ENCODE data around the gene SKOR1.

DNA sequence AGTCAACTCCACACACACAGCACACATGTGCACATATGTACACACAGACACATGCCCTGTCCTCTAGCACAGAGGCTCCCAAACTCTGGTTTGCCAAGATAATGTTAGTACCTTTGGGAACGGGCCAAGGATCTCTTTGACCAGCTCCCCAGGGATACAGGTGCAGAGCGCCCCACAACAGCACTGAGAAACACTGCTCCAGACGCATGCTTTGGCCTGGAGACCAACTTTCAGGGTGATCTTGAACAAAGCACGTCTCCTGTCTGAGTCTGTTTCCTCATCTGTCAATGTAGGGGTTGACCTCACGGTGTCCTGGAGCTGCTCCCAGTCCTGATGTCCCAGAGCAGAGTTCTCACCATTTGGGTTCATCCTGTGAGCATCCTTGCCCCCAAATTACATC, 15.9 kb upstream of the SKOR1 start:
- no peak for TF ChIP-seq EZH2 (IDR thresholded peaks at IDR 0.05; ENCODE audit: low read length, missing control alignments)
- TF ChIP-seq, protein P1, sequence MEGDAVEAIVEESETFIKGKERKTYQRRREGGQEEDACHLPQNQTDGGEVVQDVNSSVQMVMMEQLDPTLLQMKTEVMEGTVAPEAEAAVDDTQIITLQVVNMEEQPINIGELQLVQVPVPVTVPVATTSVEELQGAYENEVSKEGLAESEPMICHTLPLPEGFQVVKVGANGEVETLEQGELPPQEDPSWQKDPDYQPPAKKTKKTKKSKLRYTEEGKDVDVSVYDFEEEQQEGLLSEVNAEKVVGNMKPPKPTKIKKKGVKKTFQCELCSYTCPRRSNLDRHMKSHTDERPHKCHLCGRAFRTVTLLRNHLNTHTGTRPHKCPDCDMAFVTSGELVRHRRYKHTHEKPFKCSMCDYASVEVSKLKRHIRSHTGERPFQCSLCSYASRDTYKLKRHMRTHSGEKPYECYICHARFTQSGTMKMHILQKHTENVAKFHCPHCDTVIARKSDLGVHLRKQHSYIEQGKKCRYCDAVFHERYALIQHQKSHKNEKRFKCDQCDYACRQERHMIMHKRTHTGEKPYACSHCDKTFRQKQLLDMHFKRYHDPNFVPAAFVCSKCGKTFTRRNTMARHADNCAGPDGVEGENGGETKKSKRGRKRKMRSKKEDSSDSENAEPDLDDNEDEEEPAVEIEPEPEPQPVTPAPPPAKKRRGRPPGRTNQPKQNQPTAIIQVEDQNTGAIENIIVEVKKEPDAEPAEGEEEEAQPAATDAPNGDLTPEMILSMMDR (conservative IDR thresholded peaks at IDR 0.05 in 1 of 2, IDR thresholded peaks at IDR 0.05 in 1 of 2; ENCODE audit: low read depth in 1 of 2, low read length in 2 of 2): no peak

All from fibroblast of lung (primary cell).